SK-N-SH treated with all-trans-retinoic acid at 6 μM for 48 hours (cell line): ENCODE measurements around the gene UBE4B.

Source experiments
- ATAC-seq: fragments of 200-7000 bp; cut with Tn5 transposase; 3 replicates; pipeline ENCODE4 v1.9.1; 2020; ENCODE audit warnings: mild to moderate bottlenecking, moderate library complexity
- ARNTL ChIP-seq: fragments of 450-650 bp; formaldehyde crosslinking; IDR thresholded peaks from 2 replicates; pipeline ENCODE4 v1.5.0; 2020; ENCODE audit warnings: low read depth, mild to moderate bottlenecking, moderate library complexity, borderline replicate concordance
- BACH2 ChIP-seq: fragments of 250-450 bp; sonication (Bioruptor Pico); IDR thresholded peaks from 2 replicates; pipeline ENCODE4 v1.9.0; 2021; ENCODE audit warnings: mild to moderate bottlenecking, borderline replicate concordance
- ESRRG ChIP-seq: fragments of 250-450 bp; sonication (Bioruptor Pico); IDR thresholded peaks from 2 replicates; pipeline ENCODE4 v1.6.1; 2021; ENCODE audit warnings: mild to moderate bottlenecking
- GLIS3 ChIP-seq: fragments of 250-450 bp; sonication (Bioruptor Pico); IDR thresholded peaks from 2 replicates; pipeline ENCODE4 v1.5.0; 2020; ENCODE audit warnings: mild to moderate bottlenecking, moderate library complexity
- RARB ChIP-seq: fragments of 250-450 bp; sonication (Bioruptor Pico); IDR thresholded peaks from 2 replicates; pipeline ENCODE4 v1.8.0; 2021; ENCODE audit warnings: mild to moderate bottlenecking, moderate library complexity
- ZFP3 ChIP-seq: fragments of 250-450 bp; sonication (Bioruptor Pico); IDR thresholded peaks from 2 replicates; pipeline ENCODE4 v1.5.0; 2020; ENCODE audit warnings: mild to moderate bottlenecking, moderate library complexity
- ZNF565 ChIP-seq: fragments of 450-650 bp; formaldehyde crosslinking; conservative IDR thresholded peaks from 2 replicates; pipeline ENCODE4 v1.5.0; 2020; ENCODE audit warnings: low read depth, mild to moderate bottlenecking, moderate library complexity
- TF ChIP-seq, protein P1 (sequence below): fragments of 250-450 bp; sonication (Bioruptor Pico); IDR thresholded peaks from 2 replicates; pipeline ENCODE4 v1.5.0; 2020; ENCODE audit warnings: mild to moderate bottlenecking, moderate library complexity
- TF ChIP-seq, protein P2 (sequence below): fragments of 250-450 bp; sonication (Bioruptor Pico); IDR thresholded peaks from 2 replicates; pipeline ENCODE4 v1.5.1; 2021; ENCODE audit warnings: mild to moderate bottlenecking, moderate library complexity
- TF ChIP-seq, protein P3 (sequence below): fragments of 250-450 bp; sonication (Bioruptor Pico); IDR thresholded peaks from 2 replicates; pipeline ENCODE4 v1.5.1; 2020; ENCODE audit warnings: low read depth, mild to moderate bottlenecking, moderate library complexity
- TF ChIP-seq, protein P4 (sequence below): fragments of 250-450 bp; sonication (Bioruptor Pico); IDR thresholded peaks from 2 replicates; pipeline ENCODE4 v1.8.0; 2021; ENCODE audit warnings: low read depth, mild to moderate bottlenecking, moderate library complexity, borderline replicate concordance
- TF ChIP-seq, protein P5 (sequence below): fragments of 250-450 bp; sonication (Bioruptor Pico); IDR thresholded peaks from 2 replicates; pipeline ENCODE4 v1.8.0; 2020; ENCODE audit warnings: mild to moderate bottlenecking, moderate library complexity, borderline replicate concordance

The UBE4B gene

DNA sequence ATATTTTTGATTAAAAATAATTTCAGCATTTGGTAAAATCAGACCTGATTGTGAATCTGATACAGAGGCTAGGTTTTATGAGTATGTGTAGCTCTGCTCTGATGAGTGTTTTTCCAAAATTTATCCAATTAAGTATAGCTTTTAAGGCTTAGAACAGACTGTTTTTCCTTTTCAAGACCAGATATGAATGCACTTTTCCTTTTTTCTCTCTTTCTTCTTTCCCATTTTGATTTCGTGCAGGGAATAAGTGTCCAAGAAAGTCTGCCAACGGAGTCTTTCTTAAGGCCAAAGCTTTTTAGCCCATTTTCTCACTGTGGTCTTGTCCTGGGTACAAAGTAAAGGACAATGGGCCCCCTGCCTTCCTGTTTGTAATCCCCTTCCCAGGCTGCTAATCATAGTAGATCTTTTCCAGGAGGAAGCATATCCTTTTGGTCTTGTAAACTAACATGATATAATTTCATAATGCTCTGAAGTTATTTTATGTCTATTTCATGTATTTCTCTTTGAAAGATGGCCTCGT lies 180.5 kb downstream of the UBE4B start:
- ATAC-seq: no peak
- TF ChIP-seq ARNTL (CRISPR knock-in tag): no peak
- TF ChIP-seq, protein P1, sequence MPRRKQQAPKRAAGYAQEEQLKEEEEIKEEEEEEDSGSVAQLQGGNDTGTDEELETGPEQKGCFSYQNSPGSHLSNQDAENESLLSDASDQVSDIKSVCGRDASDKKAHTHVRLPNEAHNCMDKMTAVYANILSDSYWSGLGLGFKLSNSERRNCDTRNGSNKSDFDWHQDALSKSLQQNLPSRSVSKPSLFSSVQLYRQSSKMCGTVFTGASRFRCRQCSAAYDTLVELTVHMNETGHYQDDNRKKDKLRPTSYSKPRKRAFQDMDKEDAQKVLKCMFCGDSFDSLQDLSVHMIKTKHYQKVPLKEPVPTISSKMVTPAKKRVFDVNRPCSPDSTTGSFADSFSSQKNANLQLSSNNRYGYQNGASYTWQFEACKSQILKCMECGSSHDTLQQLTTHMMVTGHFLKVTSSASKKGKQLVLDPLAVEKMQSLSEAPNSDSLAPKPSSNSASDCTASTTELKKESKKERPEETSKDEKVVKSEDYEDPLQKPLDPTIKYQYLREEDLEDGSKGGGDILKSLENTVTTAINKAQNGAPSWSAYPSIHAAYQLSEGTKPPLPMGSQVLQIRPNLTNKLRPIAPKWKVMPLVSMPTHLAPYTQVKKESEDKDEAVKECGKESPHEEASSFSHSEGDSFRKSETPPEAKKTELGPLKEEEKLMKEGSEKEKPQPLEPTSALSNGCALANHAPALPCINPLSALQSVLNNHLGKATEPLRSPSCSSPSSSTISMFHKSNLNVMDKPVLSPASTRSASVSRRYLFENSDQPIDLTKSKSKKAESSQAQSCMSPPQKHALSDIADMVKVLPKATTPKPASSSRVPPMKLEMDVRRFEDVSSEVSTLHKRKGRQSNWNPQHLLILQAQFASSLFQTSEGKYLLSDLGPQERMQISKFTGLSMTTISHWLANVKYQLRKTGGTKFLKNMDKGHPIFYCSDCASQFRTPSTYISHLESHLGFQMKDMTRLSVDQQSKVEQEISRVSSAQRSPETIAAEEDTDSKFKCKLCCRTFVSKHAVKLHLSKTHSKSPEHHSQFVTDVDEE (CRISPR knock-in tag): no peak
- no peak for TF ChIP-seq ZNF565 (CRISPR knock-in tag)
- TF ChIP-seq ZFP3 (CRISPR knock-in tag): no peak
- TF ChIP-seq GLIS3: no peak
- TF ChIP-seq, protein P2, sequence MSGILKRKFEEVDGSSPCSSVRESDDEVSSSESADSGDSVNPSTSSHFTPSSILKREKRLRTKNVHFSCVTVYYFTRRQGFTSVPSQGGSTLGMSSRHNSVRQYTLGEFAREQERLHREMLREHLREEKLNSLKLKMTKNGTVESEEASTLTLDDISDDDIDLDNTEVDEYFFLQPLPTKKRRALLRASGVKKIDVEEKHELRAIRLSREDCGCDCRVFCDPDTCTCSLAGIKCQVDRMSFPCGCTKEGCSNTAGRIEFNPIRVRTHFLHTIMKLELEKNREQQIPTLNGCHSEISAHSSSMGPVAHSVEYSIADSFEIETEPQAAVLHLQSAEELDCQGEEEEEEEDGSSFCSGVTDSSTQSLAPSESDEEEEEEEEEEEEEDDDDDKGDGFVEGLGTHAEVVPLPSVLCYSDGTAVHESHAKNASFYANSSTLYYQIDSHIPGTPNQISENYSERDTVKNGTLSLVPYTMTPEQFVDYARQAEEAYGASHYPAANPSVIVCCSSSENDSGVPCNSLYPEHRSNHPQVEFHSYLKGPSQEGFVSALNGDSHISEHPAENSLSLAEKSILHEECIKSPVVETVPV (CRISPR knock-in tag): no peak
- no peak for TF ChIP-seq RARB (CRISPR knock-in tag)
- TF ChIP-seq, protein P3, sequence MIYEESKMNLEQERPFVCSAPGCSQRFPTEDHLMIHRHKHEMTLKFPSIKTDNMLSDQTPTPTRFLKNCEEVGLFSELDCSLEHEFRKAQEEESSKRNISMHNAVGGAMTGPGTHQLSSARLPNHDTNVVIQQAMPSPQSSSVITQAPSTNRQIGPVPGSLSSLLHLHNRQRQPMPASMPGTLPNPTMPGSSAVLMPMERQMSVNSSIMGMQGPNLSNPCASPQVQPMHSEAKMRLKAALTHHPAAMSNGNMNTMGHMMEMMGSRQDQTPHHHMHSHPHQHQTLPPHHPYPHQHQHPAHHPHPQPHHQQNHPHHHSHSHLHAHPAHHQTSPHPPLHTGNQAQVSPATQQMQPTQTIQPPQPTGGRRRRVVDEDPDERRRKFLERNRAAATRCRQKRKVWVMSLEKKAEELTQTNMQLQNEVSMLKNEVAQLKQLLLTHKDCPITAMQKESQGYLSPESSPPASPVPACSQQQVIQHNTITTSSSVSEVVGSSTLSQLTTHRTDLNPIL: no peak
- TF ChIP-seq, protein P4, sequence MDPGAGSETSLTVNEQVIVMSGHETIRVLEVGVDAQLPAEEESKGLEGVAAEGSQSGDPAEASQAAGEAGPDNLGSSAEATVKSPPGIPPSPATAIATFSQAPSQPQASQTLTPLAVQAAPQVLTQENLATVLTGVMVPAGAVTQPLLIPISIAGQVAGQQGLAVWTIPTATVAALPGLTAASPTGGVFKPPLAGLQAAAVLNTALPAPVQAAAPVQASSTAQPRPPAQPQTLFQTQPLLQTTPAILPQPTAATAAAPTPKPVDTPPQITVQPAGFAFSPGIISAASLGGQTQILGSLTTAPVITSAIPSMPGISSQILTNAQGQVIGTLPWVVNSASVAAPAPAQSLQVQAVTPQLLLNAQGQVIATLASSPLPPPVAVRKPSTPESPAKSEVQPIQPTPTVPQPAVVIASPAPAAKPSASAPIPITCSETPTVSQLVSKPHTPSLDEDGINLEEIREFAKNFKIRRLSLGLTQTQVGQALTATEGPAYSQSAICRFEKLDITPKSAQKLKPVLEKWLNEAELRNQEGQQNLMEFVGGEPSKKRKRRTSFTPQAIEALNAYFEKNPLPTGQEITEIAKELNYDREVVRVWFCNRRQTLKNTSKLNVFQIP (CRISPR knock-in tag): no peak
- TF ChIP-seq, protein P5, sequence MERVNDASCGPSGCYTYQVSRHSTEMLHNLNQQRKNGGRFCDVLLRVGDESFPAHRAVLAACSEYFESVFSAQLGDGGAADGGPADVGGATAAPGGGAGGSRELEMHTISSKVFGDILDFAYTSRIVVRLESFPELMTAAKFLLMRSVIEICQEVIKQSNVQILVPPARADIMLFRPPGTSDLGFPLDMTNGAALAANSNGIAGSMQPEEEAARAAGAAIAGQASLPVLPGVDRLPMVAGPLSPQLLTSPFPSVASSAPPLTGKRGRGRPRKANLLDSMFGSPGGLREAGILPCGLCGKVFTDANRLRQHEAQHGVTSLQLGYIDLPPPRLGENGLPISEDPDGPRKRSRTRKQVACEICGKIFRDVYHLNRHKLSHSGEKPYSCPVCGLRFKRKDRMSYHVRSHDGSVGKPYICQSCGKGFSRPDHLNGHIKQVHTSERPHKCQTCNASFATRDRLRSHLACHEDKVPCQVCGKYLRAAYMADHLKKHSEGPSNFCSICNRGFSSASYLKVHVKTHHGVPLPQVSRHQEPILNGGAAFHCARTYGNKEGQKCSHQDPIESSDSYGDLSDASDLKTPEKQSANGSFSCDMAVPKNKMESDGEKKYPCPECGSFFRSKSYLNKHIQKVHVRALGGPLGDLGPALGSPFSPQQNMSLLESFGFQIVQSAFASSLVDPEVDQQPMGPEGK (CRISPR knock-in tag): no peak
- TF ChIP-seq BACH2 (CRISPR knock-in tag): no peak

DNA sequence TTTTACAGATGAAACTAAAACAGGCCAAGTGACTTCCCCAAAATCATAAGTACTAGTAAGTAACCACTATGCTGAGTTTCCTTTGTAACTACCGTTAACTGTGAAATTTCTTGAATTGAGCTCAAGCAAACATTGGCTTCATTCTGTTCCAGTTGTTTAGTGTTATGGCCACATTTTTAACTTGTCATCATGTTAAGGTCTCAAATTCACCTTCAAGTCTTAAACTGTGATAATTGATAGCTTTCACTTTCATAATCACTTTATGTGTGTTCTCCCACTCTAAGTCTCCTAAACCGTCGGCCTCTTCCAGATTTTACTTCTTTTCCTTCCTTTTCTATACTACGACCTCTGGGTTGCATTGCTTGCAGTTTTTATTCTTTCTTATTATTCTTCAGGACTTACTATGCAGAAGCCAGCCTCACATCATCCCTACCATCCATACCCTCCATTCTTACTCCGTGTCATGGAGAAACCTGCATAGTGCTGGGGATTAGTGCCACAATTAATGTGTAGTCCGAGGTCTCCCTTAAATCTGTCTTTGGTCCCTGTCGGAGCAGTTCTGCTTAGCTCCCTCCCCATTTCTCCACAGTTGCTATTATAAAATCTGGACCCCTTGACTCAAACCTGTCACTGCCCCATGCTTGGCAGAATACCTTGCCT lies 183.5 kb downstream of the UBE4B start:
- no peak for ATAC-seq
- TF ChIP-seq ZFP3 (CRISPR knock-in tag) (no peak), ESRRG (CRISPR knock-in tag) (no peak), ARNTL (CRISPR knock-in tag) (no peak)
- TF ChIP-seq, protein P5 (CRISPR knock-in tag): no peak
- TF ChIP-seq, protein P1 (CRISPR knock-in tag): no peak
- TF ChIP-seq, protein P2 (CRISPR knock-in tag): no peak
- TF ChIP-seq, protein P4 (CRISPR knock-in tag): no peak
